ENCODE measurements around the gene POLA1. TPM values are rescaled to one million over a fixed set of nuclear protein-coding genes. Genes with fewer than 3 reads are reported as not detected.

POLA1 gene
- total and polyA plus RNA-seq, 2 of the 4 experiments (the other 2 are of a cell fraction), result 4.0 to 15.1 TPM

GRCh38 chrX:24965372-24965771 lies 271.7 kb downstream of the POLA1 start:
- no peak overlapping the region for H4K8ac ChIP-seq (ENCODE audit: low read depth in 2 of 2, low read length in 2 of 2)
- no peak overlapping the region for H3K56ac ChIP-seq (ENCODE audit: extremely low read depth, insufficient read depth, low read length)
- no peak overlapping the region for H3K4me2 ChIP-seq (ENCODE audit: low read depth, low read length)
- BruUV-seq (replicated peaks), result no TSS peak
- no peak overlapping the region for H3K27ac ChIP-seq (ENCODE audit: insufficient read depth, low read length)
- no peak overlapping the region for H2BK20ac ChIP-seq (ENCODE audit: low read depth, low read length)
- in situ Hi-C loops (cut with MboI; ENCODE audit: low sequenced_read_pairs), result no loop called here
- dilution Hi-C loops (cut with HindIII; ENCODE audit: low sequenced_read_pairs, unreplicated experiment), result no loop called here
- ChIA-PET CTCF (no interaction called here), POLR2A (ENCODE audit: unreplicated experiment) (no interaction called here)
- TF ChIP-seq CTCF (conservative IDR thresholded peaks at IDR 0.05; ENCODE audit: low read depth, low read length) (no peak), SMC3 (IDR thresholded peaks at IDR 0.05; ENCODE audit: low read depth, low read length) (no peak), CEBPB (IDR thresholded peaks at IDR 0.05; ENCODE audit: low read depth, low read length) (no peak), BHLHE40 (IDR thresholded peaks at IDR 0.05; ENCODE audit: low read depth, low read length) (no peak), MAZ (IDR thresholded peaks at IDR 0.05; ENCODE audit: borderline replicate concordance, low read depth, low read length) (no peak), RCOR1 (IDR thresholded peaks at IDR 0.05; ENCODE audit: insufficient replicate concordance, low read length) (no peak), FOS (IDR thresholded peaks at IDR 0.05; ENCODE audit: low read depth, low read length) (no peak)
- no peak overlapping the region for H3K4ac ChIP-seq (ENCODE audit: low read depth, low read length)
- H3K18ac ChIP-seq (ENCODE audit: low read depth, low read length), result no peak overlapping the region
- H2BK15ac ChIP-seq (ENCODE audit: low read depth, low read length), result no peak overlapping the region
- H3K4me1 ChIP-seq (ENCODE audit: control insufficient read depth, insufficient read depth, low read length), result no peaks in the 10 kb centered on the region
- H3K36me3 ChIP-seq (ENCODE audit: control insufficient read depth, insufficient read depth, low read length), result no peaks in the 10 kb centered on the region
- no peaks in the 10 kb centered on the region for H4K20me1 ChIP-seq (ENCODE audit: insufficient read depth, low read length)
- H2BK120ac ChIP-seq (ENCODE audit: low read depth, low read length), result no peak overlapping the region
- H3K9me1 ChIP-seq (ENCODE audit: insufficient read depth, low read length), result no peaks in the 10 kb centered on the region
- DNase-seq (no peak), ATAC-seq (ENCODE audit: low read depth) (no peak)
- intact Hi-C loops (cut with micrococcal nuclease), result no loop called here
- H3K23ac ChIP-seq (ENCODE audit: low read depth, low read length), result no peak overlapping the region
- no peak overlapping the region for H3K9ac ChIP-seq (ENCODE audit: low read depth, low read length)
- H3K9me3 ChIP-seq (ENCODE audit: control insufficient read depth, insufficient read depth, low read length), result no peaks in the 10 kb centered on the region
- H2AK5ac ChIP-seq (ENCODE audit: low read depth, low read length), result no peak overlapping the region
- H3K4me3 ChIP-seq (ENCODE audit: insufficient read depth, low read depth, low read length), result no peak overlapping the region
- H4K91ac ChIP-seq (ENCODE audit: insufficient read depth, low read depth, low read length), result no peak overlapping the region
- H3K79me1 ChIP-seq (ENCODE audit: low read depth in 1 of 2, low read length in 2 of 2), result no peaks in the 10 kb centered on the region
- H2BK5ac ChIP-seq (ENCODE audit: low read depth, low read length, poor library complexity, severe bottlenecking), result no peak overlapping the region
- no peaks in the 10 kb centered on the region for H3K27me3 ChIP-seq (ENCODE audit: control insufficient read depth, insufficient read depth, low read length)
- no peak overlapping the region for H3K14ac ChIP-seq (replicated peaks; ENCODE audit: low read depth, low read length)
- no peak overlapping the region for H4K5ac ChIP-seq (ENCODE audit: low read depth, low read length)
- no CpG with 5 or more reads among the region's 1 CpG for WGBS, 2 experiments (ENCODE audit: extremely low coverage in 2 of 2, insufficient read length in 1 of 2)
- H2AK9ac ChIP-seq (replicated peaks; ENCODE audit: low read depth, low read length, poor library complexity), result no peak overlapping the region
- H2AFZ ChIP-seq (replicated peaks; ENCODE audit: low read length, poor library complexity), result no peak overlapping the region

Measured in IMR-90 (cell line).